ENCODE data around the gene KLHL30. TPM values are rescaled to one million over a fixed set of nuclear protein-coding genes. Genes with fewer than 3 reads are reported as not detected.

Gene KLHL30
- polyA plus RNA-seq, 1 donor (not counting 4 experiments of a cell fraction or from before 2014, with no cell fraction given): not detected

- Histone ChIP-seq H3K27me3 (ENCODE audit: control insufficient read depth, extremely low read depth, insufficient read depth, low read length) (peaks cover 5% of the 10 kb centered on the region), H4K20me1 (ENCODE audit: control insufficient read depth, extremely low read depth, insufficient read depth, low read length) (no peaks in the 10 kb centered on the region)
Observed at GRCh38 chr2:238133499-238134392, 4.7 kb upstream of the KLHL30 start.

GRCh38 chr2:238134393-238134785 is 4.1 kb upstream of the KLHL30 start:
- Histone ChIP-seq H3K27me3 (ENCODE audit: control insufficient read depth, extremely low read depth, insufficient read depth, low read length) (peaks cover 2% of the 10 kb centered on the region), H3K36me3 (ENCODE audit: control insufficient read depth in 2 of 2, extremely low read depth in 1 of 2, insufficient read depth in 2 of 2, low read length in 2 of 2) (no peaks in the 10 kb centered on the region), H2AFZ (ENCODE audit: control insufficient read depth, low read length) (no peak overlapping the region), H3K4me2 (ENCODE audit: control insufficient read depth, extremely low read depth, insufficient read depth, low read depth, low read length) (no peak overlapping the region), H3K9ac (ENCODE audit: control insufficient read depth, extremely low read depth, insufficient read depth, low read length) (no peak overlapping the region), H3K9me3 (ENCODE audit: control insufficient read depth, low read depth, low read length) (no peaks in the 10 kb centered on the region), H3K4me3 (ENCODE audit: control insufficient read depth in 2 of 3, extremely low read depth in 1 of 3, insufficient read depth in 2 of 3, low read depth in 1 of 3, low read length in 3 of 3) (no peak overlapping the region), H3K79me2 (ENCODE audit: control insufficient read depth, insufficient read depth, low read length) (no peaks in the 10 kb centered on the region), H3K4me1 (ENCODE audit: control insufficient read depth, extremely low read depth, insufficient read depth, low read length) (no peaks in the 10 kb centered on the region), H3K27ac (ENCODE audit: control insufficient read depth, insufficient read depth, low read length) (no peak overlapping the region), H3K9me1 (ENCODE audit: control insufficient read depth, extremely low read depth, insufficient read depth, low read length) (no peaks in the 10 kb centered on the region), H4K20me1 (ENCODE audit: control insufficient read depth, extremely low read depth, insufficient read depth, low read length) (no peaks in the 10 kb centered on the region)
- FAIRE-seq: no peak
- dilution Hi-C loops (cut with MboI; ENCODE audit: extremely low pct_ligation_motif_present, low sequenced_read_pairs): no loop called here
- DNase-seq (ENCODE audit: low read depth, low spot score): no peak
- no peak for TF ChIP-seq EZH2 (IDR thresholded peaks at IDR 0.05; ENCODE audit: low read length)
- TF ChIP-seq CTCF (optimal IDR thresholded peaks at IDR 0.05 in 1 of 3, IDR thresholded peaks at IDR 0.05 in 1 of 3, conservative IDR thresholded peaks at IDR 0.05 in 1 of 3; ENCODE audit: extremely low read depth in 1 of 3, insufficient read depth in 2 of 3, low read length in 3 of 3): no peak

More at GRCh38 chr2:238133499-238134392, 4.7 kb upstream of the KLHL30 start:
- Histone ChIP-seq H3K9ac (ENCODE audit: control insufficient read depth, extremely low read depth, insufficient read depth, low read length) (no peak overlapping the region), H3K79me2 (ENCODE audit: control insufficient read depth, insufficient read depth, low read length) (no peaks in the 10 kb centered on the region), H3K4me2 (ENCODE audit: control insufficient read depth, extremely low read depth, insufficient read depth, low read depth, low read length) (no peak overlapping the region), H3K4me3 (ENCODE audit: control insufficient read depth in 2 of 3, extremely low read depth in 1 of 3, insufficient read depth in 2 of 3, low read depth in 1 of 3, low read length in 3 of 3) (no peak overlapping the region), H3K36me3 (ENCODE audit: control insufficient read depth in 2 of 2, extremely low read depth in 1 of 2, insufficient read depth in 2 of 2, low read length in 2 of 2) (no peaks in the 10 kb centered on the region), H3K27ac (ENCODE audit: control insufficient read depth, insufficient read depth, low read length) (no peak overlapping the region), H3K4me1 (ENCODE audit: control insufficient read depth, extremely low read depth, insufficient read depth, low read length) (no peaks in the 10 kb centered on the region), H2AFZ (ENCODE audit: control insufficient read depth, low read length) (no peak overlapping the region), H3K9me3 (ENCODE audit: control insufficient read depth, low read depth, low read length) (no peaks in the 10 kb centered on the region), H3K9me1 (ENCODE audit: control insufficient read depth, extremely low read depth, insufficient read depth, low read length) (no peaks in the 10 kb centered on the region)
- no peak for FAIRE-seq
- dilution Hi-C loops (cut with MboI; ENCODE audit: extremely low pct_ligation_motif_present, low sequenced_read_pairs): no loop called here
- TF ChIP-seq EZH2 (IDR thresholded peaks at IDR 0.05; ENCODE audit: low read length): no peak
- TF ChIP-seq CTCF (optimal IDR thresholded peaks at IDR 0.05 in 1 of 3, IDR thresholded peaks at IDR 0.05 in 1 of 3, conservative IDR thresholded peaks at IDR 0.05 in 1 of 3; ENCODE audit: extremely low read depth in 1 of 3, insufficient read depth in 2 of 3, low read length in 3 of 3): no peak
- DNase-seq (ENCODE audit: low read depth, low spot score): no peak
